ENCODE measurements around the gene SPSB3.
A peak's percentile ranks its signal among the peaks of the same experiment; 100 is the strongest.
"Not testable (repeated sequence)": the region's sequence is repeated elsewhere in the genome, so short reads cannot be mapped to it uniquely, and the experiment has no call there.

SPSB3 gene

DNA sequence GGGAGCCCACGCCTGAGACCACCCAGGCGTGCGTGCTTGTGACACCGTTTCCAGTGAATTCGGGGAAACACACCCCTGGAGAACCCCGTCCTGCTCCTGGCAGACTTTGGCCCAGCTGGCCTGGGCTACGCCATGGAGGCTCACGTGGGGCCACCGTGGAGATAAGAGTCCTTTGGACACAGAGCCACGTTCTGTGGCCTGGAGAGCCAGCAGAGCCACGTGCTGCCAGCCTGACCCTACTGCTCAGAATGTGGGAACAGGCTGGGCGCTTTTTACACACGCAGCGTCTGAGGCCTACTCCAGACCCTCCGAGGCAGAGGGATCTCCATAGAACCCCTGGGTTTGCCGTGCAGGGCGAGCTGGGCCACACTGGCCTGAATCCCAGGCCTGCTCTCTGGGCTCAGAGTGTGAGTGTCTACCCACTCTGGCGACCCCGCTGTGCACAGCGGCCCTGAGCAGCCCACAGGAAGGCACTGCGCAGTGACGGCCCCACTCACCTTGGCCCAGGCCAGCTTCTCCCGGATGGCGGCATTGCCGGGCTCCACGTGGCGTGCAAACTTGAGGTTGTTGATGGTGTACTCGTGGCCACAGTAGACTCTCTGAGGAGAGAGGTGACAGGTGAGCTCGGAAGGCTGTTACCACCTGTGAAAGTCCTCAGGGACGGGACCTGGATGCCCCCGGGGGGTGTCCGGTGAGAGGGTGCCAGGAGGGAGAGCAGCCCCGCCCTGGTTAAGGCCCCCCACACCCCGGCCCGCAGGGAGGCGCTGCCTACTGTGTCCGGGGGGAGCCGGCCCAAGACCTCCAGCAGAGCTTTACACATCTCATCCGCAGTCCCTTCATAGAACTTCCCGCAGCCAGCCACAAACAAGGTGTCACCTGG, 34.3 kb upstream of the SPSB3 start:
- no peak for DNase-seq (ENCODE audit: low spot score)

DNA sequence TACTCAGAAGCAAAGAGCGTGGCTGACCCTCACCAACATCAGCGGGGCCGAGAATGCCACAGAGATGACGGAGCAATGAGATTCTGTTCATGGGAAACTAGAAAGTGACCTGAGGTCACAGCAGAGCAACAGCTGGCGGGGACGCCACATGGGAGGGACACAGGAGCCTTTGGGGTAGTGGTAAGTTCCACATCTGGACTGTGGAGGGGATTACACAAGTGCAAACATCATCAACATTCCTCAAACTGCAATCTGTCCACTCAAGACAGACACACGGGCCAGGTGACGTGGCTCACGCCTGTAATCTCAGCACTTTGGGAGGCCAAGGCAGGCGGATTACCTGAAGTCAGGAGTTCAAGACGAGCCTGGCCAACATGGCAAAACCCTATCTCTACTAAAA, 33.1 kb upstream of the SPSB3 start:
- no peak for DNase-seq (ENCODE audit: low spot score)

DNA sequence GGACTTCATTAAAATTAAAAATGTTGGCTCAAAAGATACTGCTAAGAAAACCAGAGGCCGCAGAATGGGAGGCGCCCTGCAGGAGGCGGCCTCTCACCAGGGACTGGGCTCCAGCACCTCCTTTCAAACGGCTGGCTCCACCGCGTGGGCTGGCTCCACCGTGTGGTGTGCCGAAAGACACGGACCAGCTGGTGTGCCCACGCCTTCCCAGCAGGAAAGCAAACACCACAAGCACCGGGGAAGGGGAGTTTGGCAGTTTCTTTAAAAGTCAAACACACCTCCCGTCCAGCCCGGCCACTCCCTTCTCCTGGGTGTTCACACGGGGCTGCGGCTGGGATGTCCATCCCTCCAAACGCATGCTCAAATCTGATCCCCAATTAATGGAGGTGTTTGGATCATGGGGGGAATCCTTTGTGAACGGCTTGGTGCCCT, 30.4 kb upstream of the SPSB3 start:
- peak; percentile 21 for DNase-seq (ENCODE audit: low spot score)

DNA sequence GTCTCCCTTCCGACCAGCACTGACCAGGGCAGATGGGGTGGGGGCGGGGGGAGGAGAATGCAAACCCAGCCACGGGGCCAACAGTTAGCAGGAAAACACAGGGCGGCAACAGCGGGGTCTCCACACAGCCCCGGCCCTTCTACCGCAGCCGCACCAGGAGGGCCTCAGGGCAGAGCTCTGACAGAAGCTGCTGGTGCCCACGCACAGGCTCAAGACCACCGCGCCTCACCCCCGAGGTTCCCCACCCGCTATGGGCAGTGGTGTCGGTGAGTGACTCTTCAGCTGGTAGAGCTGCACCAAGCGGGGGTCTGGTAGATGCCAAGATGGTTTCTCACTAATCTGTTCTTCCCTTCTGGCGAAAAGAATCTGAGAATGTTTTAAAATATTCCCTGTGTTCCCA, 28.2 kb upstream of the SPSB3 start:
- DNase-seq (ENCODE audit: low spot score), result no peak

DNA sequence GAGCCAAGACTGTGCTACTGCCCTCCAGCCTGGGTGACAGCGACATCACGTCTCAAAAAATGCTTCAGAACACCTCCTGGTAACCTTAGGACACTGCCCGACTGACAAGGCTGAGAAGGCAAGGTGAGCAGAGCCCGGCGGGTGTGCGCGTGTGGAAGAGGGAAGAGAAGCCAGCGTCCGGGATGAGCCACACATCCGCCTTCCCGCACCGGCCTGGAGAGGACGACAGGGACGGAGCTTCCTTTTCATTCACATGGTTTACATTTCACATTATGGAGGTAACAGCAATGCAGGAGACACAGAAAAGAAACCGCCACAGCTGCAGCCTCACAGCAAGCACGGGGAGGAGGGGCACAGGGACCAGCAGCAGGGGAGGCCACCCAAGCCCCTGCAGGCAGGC, 27.7 kb upstream of the SPSB3 start:
- no peak for DNase-seq (ENCODE audit: low spot score)

DNA sequence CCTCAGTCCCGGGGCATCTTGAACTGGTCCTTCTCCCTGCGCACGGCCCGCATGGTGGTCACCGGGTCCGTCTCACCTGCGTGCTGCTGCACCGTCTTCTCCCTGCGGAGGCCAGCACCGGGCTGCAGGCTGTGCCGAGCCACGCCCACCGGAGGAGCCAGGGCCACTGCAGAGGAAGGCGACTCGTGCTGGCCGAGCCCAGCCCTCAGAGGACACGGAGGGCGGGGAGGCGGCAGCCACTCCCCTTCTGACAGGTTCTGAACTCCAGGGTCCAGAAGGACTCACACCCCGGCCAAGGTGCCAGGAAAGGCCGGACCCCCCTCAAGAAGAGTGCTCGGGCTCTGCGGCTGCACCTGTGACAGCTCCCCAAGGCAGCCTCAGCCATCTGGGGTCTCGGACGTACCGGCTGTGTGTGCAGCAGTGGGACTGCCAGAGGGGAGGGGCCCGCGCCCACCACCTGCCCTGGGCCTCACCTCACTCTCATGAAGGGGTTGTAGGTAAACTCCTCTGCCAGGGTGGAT, 27.0 kb upstream of the SPSB3 start:
- DNase-seq (ENCODE audit: low spot score), result no peak

DNA sequence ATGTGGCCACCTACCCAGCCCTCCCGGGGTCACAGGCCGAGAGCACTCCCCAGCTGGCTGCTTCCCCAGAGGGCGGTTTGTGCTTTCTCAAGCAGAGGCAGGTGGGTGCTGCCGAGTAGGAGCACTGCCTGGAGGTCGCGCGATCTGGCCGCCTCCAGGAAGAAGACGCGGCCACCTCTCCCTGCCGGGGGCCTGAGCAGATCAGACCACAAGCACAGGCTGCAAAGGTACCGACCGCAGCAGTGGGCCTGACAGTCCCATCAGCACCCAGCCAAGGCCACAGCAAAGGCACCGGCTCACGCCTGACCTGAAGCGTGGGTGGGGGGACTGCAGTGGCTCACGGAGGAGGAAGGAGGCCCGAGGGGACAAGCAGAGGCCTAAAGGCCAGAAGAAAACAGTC, 26.3 kb upstream of the SPSB3 start:
- no peak for DNase-seq (ENCODE audit: low spot score)

DNA sequence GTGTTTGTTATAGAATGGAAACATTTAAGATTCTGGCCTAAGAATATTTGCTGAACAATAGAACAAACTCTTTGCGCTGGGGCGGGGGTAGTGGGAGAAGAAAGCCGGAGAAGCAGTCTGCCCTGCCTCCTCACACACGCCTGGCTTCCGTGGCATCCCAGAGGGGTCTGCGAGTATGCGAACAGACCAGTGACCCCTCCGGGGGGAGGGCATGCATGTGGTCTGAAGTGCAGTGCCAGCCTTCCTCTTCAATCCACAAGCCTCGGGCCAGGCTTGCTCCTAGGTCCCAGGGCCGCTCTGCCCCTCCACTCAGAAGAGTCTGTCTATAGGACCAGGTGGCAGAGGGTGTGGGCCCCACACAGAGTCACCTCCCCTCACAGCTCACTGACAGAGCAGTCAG, 25.3 kb upstream of the SPSB3 start:
- DNase-seq (ENCODE audit: low spot score), result no peak

DNA sequence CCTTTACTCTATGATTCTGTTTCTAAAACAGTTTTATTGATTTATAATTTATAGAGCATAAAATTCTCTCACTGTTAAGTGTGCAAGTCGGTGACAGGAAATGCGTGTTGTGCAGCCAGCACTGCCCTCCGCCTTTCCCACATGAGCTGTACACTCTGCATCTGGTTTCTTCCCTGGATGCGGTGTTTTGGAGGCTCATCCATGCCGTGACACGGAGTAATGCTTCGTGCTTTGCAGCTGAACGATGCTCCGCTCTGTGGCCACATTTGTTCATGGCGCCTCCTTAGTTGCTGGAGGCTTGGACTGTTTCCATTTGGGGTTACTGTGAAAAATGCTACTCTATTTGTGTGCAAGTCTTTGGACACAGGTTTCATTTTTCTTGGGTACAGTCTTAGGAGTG, 18.3 kb upstream of the SPSB3 start:
- DNase-seq (ENCODE audit: low spot score), result no peak

DNA sequence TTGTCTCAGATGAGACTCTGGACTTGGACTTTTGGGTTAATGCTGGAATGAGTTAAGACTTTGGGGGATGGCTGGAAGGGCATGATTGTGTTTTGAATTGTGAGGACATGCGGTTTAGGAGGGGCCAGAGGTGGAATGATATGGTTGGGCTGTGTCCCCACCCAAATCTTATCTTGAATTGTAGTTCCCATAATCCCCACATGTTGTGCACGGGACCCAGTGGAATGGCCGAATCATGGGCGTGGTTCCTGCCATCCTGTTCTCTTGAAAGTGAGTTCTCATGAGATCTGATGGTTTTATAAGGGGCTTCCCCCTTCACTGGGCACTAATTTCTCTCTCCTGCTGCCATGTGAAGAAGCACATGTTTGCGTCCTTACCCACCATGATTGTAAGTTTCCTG, 16.9 kb upstream of the SPSB3 start:
- not testable (repeated sequence) for DNase-seq (ENCODE audit: low spot score)

DNA sequence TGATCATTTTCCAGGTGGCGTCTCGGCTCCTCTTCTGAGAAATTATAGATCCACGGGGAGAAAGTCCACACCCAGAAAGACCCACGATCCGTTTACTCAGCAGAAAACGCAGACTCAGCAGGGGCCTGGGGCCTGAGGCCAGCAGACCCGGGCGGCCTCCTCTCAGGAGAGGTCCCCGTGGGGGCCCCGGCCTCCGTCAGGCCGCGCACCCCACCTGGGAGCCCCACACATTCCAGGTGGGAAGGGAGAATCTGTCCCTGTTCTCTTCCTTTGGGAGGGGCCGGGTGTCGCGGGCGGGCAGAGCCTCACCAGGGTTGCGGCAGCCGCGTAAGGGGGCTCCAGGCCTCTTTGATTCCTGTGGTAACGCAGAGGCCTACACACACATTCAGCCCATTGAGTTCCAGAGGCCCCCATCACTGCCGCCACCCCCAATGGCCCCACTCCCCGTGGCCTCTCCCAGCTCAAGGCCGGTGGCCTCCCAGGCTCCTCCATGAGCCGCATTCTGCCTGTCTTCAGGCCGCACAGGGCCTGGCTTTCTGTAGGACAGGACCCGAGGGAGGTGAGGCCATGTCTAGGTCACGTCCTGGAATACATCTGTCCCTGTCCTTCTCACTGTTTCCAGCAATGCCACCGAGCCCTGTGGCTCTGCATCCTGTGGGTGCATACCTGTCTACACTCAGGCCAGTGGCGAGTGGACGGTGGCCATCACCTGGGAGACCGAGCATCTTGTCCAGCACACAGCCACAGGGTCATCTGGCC, 12.7 kb upstream of the SPSB3 start:
- DNase-seq (ENCODE audit: low spot score), result no peak

DNA sequence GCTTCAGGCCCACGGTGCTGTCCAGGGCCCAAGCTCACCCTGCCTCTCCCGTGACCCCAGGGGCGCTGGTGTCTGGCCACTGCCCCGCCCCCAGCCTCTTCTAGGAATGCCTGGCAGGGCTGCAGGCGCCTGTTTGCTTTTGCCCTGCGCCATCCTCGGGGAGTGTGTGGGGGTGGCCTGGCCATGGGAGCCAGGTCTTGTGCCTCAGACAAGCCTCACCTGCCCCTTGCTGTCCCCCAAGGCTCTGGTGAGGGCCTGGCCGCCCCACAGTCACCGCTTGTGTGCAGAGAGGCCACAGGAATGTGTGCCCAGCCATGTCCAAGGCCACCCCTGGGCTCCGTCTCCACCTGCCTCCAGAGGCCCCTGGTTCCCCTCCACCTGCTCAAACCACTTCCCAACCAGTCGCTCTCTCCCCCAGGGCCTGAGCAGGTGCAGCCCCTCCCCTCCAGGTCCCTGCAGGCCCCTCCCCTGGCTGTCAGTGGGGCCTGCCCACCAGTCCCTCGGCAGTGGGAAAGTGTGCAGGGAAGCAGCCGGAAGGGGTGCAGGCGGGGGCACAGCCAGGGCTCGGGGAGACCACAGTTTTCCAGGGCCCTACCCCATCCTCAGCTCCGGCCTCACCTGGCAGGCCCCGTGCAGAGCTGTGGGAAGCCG, 12.0 kb upstream of the SPSB3 start:
- DNase-seq (ENCODE audit: low spot score), result no peak

DNA sequence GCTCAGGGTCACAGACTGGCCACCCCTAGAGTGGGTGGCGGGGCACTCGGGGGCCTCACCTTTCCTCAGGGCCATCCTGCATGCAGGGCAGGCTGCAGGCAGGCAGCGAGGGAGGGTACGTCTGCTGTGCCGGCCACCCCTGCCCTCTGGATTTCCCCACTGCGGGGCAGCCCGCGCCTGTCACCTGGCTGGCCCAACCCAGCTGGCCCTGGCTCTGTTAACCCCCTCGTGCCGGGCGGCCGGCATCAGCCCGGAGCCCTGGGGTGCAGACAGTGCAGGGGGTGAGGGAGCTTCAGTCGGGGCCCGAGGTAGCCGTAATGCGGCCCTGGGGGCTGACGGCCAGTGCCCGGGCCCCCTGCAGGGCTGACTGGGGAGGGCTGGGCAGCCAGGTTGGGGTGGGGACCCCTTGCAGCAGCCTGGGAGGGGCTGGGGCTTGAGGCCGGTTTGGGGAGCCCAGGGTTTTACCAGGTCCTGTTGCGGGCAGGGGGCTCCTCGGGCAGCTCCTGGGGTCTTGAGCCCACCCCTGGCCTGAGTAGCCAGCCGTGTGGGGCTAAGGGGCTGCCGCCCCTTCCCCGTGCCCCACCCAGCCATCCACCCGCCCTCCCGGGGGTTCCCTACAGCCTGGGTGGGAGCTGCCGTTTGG, 11.3 kb upstream of the SPSB3 start, which contains the start of gene IGFALS:
Gene IGFALS, minus strand, starts transcription at position 128 of the 643 bp plus-strand sequence. Its CDS starts 53 bp downstream, at position 75.
- no peak for DNase-seq (ENCODE audit: low spot score)

DNA sequence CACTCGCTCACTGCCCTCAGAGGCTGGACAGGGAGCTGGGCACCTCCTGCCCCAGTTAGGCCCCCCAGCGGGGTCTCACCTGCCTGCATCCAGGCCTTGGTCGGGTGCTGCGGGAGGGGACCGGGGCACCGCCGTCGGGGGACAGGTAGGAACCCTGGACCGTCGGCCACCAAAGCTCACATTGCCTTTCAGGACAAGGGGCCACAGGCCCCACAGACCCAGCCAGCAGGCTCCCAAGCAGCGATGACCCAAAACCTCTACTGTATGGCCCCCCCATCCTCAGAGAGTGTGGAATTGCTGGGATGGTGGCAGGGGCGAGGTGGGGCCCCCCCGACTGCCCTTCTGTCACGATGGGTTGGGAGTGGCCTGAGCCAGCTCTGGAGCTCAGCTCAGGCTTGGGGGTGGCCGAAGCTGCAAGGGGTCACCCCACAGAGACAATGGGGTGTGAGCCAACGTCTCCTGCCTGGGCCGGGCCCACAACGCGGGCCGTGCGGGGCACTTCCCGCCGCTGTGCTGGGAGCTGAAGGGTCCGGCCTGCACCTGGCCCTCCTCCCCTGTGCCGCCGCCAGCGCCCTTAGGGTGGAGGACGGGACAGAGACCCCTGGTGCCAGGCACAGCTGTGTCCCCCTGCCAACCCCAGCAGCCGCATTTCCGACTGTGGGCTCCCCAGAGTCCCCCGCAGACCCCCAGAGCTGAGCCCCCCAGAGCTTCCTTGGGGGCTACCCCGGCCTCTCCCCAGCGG, 10.6 kb upstream of the SPSB3 start:
- DNase-seq (ENCODE audit: low spot score), result no peak

DNA sequence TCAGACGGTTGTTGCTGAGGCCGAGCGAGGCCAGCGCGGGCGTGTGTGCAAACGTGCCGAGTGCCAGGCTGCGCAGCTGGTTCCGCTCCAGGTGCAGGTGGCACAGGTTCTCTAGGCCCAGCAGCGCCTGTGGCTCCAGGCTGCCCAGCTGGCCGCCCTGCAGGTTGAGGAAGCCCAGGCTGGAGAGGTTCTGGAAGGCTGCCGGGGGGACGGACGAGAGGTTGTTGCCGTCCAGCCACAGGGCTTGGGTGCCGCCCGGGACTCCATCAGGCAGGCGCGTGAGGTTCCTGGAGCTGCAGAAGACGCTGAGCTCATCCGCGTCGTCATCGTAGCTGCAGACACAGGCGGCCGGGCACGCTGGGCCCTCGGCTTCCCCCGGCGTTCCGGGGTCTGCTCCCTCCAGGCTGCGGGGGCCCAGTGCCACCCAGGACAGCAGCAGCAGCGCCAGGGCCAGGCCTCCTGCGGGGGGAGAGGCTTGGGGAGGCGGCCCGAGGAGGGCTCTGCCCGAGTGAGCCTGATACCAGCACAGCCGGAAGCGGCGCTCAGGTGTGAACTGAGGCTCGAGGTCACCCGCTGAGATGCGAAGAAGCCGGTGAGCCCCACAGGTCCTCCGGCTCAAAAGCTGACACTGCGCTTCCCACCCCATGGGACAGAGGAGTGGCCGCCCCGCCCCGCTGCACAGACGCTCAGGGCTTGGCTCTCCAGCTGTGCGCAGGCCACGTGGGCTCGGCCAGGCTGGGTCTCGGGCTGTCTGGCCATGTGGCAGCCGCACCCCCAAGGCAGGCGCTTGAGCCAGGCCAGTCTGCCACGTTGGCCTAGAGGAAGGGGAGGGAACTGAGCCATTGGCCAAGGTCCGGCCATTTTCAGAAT, 9.8 kb upstream of the SPSB3 start:
- no peak for DNase-seq (ENCODE audit: low spot score)

DNA sequence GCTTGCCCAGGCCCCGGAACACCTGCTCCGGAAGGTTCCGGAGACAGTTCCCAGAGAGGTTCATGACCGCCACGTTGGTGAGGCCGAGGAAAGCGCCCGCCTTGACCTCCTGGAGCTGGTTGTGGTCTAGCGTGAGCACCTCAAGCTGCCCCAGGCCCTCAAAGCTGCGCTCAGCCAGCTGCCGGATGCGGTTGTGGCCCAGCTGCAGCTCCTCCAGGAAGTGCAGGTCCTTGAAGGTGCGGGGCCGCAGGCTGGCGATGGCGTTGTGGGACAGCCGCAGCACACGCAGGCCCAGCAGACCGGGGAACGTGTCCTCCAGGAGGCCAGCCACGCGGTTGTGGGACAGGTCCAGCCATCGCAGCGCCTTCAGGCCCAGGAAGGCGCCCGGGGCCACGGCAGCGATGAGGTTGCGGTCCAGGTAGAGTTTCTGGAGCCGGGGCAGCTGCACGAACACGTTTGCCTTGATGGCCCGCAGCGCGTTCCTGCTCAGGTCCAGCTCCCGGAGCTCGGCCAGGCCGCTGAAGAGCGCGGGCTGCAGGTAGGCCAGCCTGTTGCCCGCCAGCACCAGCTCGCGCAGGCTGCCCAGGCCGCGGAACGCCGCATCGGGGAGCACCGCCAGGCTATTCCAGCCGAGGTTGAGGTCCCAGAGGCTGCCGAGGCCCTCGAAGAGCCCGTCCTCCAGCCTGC, 9.0 kb upstream of the SPSB3 start:
- no peak for DNase-seq (ENCODE audit: low spot score)

DNA sequence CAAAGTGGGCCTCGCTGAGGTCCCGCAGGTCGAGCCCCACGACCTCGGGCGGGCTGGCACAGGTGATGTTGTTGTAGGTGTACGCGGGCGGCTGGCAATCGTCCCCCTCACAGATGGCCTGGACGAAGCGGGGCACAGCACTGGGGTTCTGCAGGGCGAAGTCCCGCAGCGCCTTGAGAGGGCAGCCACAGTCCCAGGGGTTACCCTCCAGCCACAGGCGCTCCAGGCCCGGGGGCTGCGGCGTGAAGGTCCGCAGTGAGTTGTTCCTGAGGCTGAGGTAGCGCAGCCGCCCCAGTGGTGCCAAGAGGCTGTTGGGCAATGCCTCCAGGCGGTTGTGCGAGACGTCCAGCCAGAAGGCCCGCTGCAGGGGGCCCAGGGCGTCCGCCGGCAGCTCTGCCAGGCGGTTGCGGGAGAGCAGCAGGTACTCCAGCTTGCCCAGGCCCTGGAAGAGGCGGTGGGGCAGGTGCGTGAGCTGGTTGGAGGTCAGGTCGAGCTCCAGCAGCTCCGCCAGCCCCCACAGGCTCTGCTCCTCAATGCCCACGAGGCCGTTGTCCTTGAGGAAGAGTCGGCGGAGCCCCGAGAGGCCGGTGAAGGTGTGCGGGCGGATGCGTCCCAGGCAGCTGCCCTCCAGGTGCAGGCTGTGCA, 8.4 kb upstream of the SPSB3 start:
- DNase-seq (ENCODE audit: low spot score), result no peak

DNA sequence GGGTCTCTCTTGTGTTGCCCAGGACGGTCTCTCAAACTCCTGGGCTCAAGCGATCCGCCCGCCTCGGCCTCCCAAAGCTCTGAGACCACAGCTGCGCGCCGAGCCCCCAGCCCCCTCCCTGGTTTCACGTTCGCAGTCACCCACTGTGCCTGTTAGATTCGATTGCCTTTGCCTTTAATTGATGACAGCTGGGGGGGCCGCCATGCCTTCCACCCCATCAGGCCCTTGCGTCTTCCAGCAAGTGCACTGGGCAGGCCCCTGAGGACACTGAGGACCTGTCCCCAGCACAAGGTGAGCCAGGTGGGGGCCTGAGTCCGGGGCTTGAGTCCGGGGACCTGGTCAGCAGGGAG, 7.9 kb upstream of the SPSB3 start:
- no peak for DNase-seq (ENCODE audit: low spot score)

DNA sequence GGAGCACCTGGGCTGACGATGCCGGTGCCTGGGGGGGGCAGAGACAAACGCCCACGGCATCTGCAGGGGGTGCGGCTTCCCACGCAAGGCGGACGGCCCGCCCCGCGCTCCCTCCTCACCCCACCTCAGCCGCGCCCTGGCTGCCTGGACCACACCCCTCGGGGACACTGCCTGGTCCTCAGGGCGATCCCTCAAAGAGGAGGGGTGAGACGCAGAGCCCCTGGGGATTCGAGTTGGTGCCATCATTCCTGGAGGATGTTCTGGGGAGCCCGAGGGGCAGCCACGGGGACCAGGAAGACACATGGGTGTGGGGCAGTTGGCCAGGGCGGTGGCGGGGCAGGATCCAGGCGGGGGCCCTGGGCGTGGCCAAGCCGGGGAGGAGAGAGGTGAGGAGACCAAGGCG, 7.3 kb upstream of the SPSB3 start:
- no peak for DNase-seq (ENCODE audit: low spot score)

Data from CD4-positive, alpha-beta T cell treated with Interleukin-2 at 100 ng/mL for 4 hours (primary cell).